Stimulated activated CD4-positive, alpha-beta T cell treated with anti-CD3 and anti-CD28 coated beads, Interleukin-1b, Interleukin-23, amount 100 ng/mL, for 48 hours (primary cell): ENCODE results near the gene GPSM1.

ENCODE experiments used
- DNase-seq: peaks from one replicate; pipeline ENCODE4 v3.0.0-alpha.2; 2020

Gene GPSM1

GRCh38 chr9:136335296-136336155, 8.2 kb downstream of the GPSM1 start:
- no peak for DNase-seq

- no peak for DNase-seq
These were observed 9.0 kb downstream of the GPSM1 start for GRCh38 chr9:136336156-136336870.

GRCh38 chr9:136336881-136337280, 9.5 kb downstream of the GPSM1 start:
- DNase-seq, result no peak

- DNase-seq, result no peak
These were observed 10.4 kb downstream of the GPSM1 start for GRCh38 chr9:136337416-136338395.

DNA sequence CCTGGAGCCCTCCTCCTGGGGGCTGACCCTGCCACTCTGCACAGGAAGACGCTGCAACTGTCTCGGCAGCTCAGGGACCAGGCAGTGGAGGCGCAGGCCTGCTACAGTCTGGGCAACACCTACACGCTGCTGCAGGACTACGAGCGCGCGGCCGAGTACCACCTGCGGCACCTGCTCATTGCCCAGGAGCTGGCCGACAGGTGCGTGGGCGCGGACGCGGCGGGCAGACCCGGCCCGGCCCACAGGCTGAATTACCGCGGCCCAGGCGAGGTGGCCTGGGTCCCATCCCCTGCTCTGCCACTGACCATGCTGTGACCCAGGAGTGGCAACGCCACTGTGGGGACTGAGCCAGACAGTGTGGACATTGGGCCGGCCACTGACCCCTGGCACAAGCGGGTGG, 11.2 kb downstream of the GPSM1 start:
- no peak for DNase-seq

DNA sequence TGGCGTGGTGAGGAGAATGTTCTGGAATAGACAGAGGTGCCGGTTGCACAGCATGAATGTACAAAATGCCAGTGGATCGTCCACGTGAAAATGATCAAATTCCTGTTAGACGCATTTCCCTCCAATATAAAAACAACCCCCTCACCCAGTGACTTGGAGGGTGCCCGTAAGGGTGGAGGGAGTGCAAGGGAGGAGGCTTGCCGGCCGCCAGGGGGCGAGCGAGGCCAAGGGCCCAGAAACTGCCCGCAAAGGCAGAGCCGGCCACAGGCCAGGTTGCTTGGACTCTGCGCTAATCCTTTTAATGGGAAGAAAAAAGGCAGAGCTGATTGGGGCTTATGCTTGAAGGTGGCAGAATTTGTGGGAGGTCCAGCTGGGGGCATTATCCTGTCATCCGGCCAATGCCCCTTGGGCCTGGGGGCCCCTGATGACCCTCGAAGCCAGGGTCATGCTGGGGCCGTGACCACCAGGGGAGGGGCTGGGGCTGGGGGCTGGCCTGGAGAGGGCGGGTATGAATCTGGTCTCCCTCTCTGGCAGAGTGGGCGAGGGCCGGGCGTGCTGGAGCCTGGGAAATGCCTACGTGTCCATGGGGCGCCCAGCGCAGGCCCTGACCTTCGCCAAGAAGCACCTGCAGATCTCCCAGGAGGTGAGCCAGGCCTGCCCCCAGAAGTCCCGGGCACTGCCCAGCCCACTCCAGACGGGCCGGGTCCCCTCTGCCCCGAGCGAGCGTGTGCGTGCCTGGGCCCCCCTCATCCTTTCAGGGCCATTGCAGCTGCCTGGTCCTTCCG, 12.0 kb downstream of the GPSM1 start:
- no peak for DNase-seq

DNA sequence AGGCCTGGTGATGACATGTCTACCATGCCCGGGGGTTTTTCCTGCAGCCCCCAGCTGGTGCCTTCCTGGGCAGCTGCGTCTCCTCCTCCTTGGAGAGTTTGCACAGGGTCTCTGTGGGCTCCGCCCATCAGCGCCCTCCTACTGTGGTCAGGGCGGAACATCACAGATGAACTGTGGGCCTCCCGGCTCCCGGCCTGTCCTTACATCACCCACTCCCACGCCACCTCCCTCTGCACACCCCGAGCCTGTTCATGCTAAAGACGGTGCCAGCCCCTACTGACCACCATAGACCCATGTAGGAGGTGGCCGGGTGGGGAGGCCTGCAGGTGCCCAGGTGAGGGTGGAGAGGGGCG, 12.6 kb downstream of the GPSM1 start:
- DNase-seq, result no peak

GRCh38 chr9:136340356-136341041, 13.2 kb downstream of the GPSM1 start:
- DNase-seq, result no peak

GRCh38 chr9:136341042-136341655, 13.8 kb downstream of the GPSM1 start:
- DNase-seq, result no peak

- DNase-seq, result no peak
These were observed 14.4 kb downstream of the GPSM1 start for GRCh38 chr9:136341769-136342168.

GRCh38 chr9:136342181-136343120, 15.1 kb downstream of the GPSM1 start:
- DNase-seq, result peak; percentile 67

DNA sequence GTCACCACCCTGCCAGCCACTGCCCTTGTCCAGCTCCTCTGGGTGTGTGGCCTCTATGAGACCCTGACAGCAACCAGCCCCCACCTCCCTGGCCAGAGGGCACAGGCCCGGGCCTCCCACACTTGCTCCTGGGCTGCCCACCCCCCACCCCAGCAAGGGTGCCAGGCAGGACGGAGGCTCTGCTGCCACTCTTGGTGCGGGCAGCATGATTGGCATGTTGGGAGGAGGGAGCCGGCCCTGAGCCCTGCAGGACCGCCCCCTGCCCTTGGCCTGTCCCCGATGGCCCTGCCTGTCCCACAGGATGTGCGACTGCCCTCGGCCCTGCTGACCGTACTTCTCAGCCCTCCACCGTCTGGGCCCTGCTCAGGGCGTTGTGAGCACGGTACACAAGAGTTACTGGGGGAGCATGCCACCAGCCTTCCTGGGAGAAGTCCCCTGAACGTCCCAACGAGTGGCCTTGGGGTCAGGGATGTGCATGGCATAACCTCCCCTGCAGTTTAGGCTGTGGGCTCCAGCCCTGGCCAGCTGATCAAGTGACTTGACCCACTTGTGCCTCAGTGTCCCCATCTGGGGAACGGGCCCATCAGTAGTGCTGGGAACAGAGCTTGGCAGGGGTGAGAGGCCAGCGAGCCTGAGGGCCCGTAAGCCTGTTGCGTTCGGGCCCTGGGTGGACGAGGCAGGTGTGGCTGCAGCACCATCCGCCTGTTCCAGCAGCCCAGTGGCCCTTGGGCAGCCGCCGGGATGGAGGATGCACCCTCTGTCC, 16.0 kb downstream of the GPSM1 start:
- no peak for DNase-seq

- no peak for DNase-seq
These were observed 16.5 kb downstream of the GPSM1 start for GRCh38 chr9:136343884-136344269.

- DNase-seq, result no peak
These were observed 17.4 kb downstream of the GPSM1 start for GRCh38 chr9:136344544-136345280.

DNA sequence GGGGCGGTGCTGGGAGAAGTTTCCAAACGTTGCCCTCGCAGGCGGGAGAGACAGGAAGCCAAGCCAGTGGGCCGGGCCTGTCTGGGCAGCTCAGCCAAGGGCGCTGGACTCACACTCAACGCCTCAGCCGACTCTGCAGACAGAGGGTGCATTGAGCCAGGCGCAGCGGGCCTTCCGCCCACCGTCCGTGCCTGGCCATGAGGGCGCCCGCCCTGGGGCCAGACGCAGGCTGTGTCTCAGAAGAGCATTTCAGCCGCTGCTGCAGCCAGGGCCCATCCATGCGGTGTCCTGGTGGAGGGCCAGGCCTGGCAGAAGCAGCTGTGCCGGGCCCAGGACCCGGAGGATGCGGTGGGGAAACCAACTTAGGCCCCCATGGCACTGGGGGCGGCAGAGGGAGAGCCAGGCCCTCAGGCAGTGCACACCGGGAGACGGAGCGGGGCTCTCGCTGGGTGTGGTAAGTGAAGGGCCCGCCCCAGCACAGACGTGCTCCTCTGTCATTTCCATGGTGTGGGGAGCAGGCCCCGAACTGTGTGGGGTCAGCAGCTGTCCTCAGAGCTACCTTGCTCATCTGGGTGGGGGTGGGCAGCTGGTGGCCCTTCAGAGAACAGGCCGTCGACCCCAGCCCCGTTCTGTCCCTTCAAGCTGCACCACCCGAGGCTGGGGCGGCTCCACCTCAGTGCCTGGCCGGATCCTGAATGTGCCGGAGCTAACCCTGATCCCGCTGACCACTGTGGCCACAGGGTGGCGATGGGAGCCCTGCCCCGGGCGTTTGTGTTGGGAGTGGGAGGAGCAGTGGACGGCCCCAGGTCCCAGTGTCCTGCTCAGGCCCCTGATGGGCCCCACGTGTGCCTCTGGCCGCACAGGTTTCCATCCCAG, 18.2 kb downstream of the GPSM1 start:
- no peak for DNase-seq

GRCh38 chr9:136346157-136346481, 18.8 kb downstream of the GPSM1 start:
- DNase-seq, result no peak

- no peak for DNase-seq
These were observed 19.7 kb downstream of the GPSM1 start for GRCh38 chr9:136346927-136347465.
